Mammary epithelial cell (primary cell): Measurements from ENCODE around the gene ZNF473.
"Not testable (repeated sequence)": the region's sequence is repeated elsewhere in the genome, so short reads cannot be mapped to it uniquely, and the experiment has no call there.

Source experiments
- CTCF ChIP-seq, 2 donors: IDR thresholded peaks in 1 of 2; conservative IDR thresholded peaks in 1 of 2; 2 replicates each; pipeline ENCODE4 v1.5.1; 2011 to 2012; ENCODE audit warnings: inconsistent platforms in 2 of 2, low read length in 2 of 2, mild to moderate bottlenecking in 2 of 2, control low read depth in 1 of 2, low read depth in 1 of 2; ENCODE audit not compliant: insufficient read depth in 1 of 2; ENCODE audit errors: extremely low read depth in 1 of 2
- EZH2 ChIP-seq: IDR thresholded peaks from 2 replicates; pipeline ENCODE4 v1.6.1; 2012; ENCODE audit warnings: low read length, inconsistent platforms, borderline replicate concordance

GRCh38 chr19:50091786-50092185 is 66.0 kb downstream of the ZNF473 start:
- not testable (repeated sequence) for TF ChIP-seq CTCF (conservative IDR thresholded peaks at IDR 0.05 in 1 of 2, IDR thresholded peaks at IDR 0.05 in 1 of 2; ENCODE audit: extremely low read depth in 1 of 2, insufficient read depth in 1 of 2, low read depth in 1 of 2, low read length in 2 of 2); EZH2
